Stimulated activated CD4-positive, alpha-beta T cell treated with anti-CD3 and anti-CD28 coated beads, Interleukin-4, amount 100 ng/mL, for 4 hours (primary cell): ENCODE results near the gene DSCAML1.

ENCODE experiments used
- DNase-seq, 2 experiments: peaks; one replicate each; pipeline ENCODE4 v3.0.0-alpha.2; 2020

The DSCAML1 gene

GRCh38 chr11:117654281-117655255 is 142.4 kb downstream of the DSCAML1 start:
- DNase-seq = no peak

GRCh38 chr11:117652521-117652920 is 144.5 kb downstream of the DSCAML1 start:
- no peak for DNase-seq

- DNase-seq = no peak
Observed at GRCh38 chr11:117649296-117650055, 147.5 kb downstream of the DSCAML1 start.

GRCh38 chr11:117647872-117648271 is 149.1 kb downstream of the DSCAML1 start:
- DNase-seq = no peak

- DNase-seq = no peak
Observed at GRCh38 chr11:117647207-117647606, 149.8 kb downstream of the DSCAML1 start.

- DNase-seq = no peak
Observed at GRCh38 chr11:117646411-117646810, 150.6 kb downstream of the DSCAML1 start.

- no peak for DNase-seq
Observed at GRCh38 chr11:117644403-117645155, 152.4 kb downstream of the DSCAML1 start.

- DNase-seq = no peak
Observed at GRCh38 chr11:117643606-117644300, 153.3 kb downstream of the DSCAML1 start.

GRCh38 chr11:117642835-117643234 is 154.2 kb downstream of the DSCAML1 start:
- no peak for DNase-seq

GRCh38 chr11:117642396-117642795 is 154.6 kb downstream of the DSCAML1 start:
- DNase-seq = no peak

GRCh38 chr11:117641008-117641915 is 155.8 kb downstream of the DSCAML1 start:
- DNase-seq = no peak

GRCh38 chr11:117640041-117640440 is 157.0 kb downstream of the DSCAML1 start:
- DNase-seq = no peak

GRCh38 chr11:117639601-117640000 is 157.4 kb downstream of the DSCAML1 start:
- no peak for DNase-seq

- DNase-seq = no peak
Observed at GRCh38 chr11:117638911-117639543, 158.0 kb downstream of the DSCAML1 start.

- no peak for DNase-seq
Observed at GRCh38 chr11:117634756-117635603, 162.0 kb downstream of the DSCAML1 start.

GRCh38 chr11:117633976-117634755 is 162.8 kb downstream of the DSCAML1 start:
- no peak for DNase-seq

GRCh38 chr11:117633186-117633754 is 163.7 kb downstream of the DSCAML1 start:
- DNase-seq = no peak

GRCh38 chr11:117632306-117632705 is 164.7 kb downstream of the DSCAML1 start:
- no peak for DNase-seq
